Gastrocnemius medialis (tissue), 4 donors: ENCODE results near the gene IQCH. TPM values are rescaled to one million over a fixed set of nuclear protein-coding genes. Genes with fewer than 3 reads are reported as not detected.

Source experiments
- ATAC-seq, 2 donors: fragments of 150-250 bp; one replicate each; pipeline ENCODE4 v1.9.1; 2016
- DNase-seq, 2 donors: peaks; one replicate each; pipeline ENCODE4 v3.0.0-alpha.2; 2019
- H3K27ac ChIP-seq, 4 donors: fragments of 200-600 bp; sonication (generic); 1 replicate in 1 of 4; 2 replicates in 3 of 4; pipeline ENCODE4 v1.5.1; 2016 to 2018; ENCODE audit warnings: mild to moderate bottlenecking in 2 of 4, moderate library complexity in 1 of 4
- H3K27me3 ChIP-seq, 3 donors: fragments of 200-600 bp; sonication (generic) in 2 of 3; 1 replicate in 1 of 3; 2 replicates in 2 of 3; pipeline versions ENCODE4 v1.5.1 to v1.6.0; 2016 to 2019; ENCODE audit warnings: mild to moderate bottlenecking in 1 of 3, moderate library complexity in 1 of 3
- H3K36me3 ChIP-seq, 2 donors: fragments of 200-600 bp; sonication (generic) in 1 of 2; one replicate each; pipeline ENCODE4 v1.5.1; 2017 to 2018
- H3K4me1 ChIP-seq, 2 donors: fragments of 200-600 bp; sonication (generic) in 1 of 2; one replicate each; pipeline ENCODE4 v1.5.1; 2016 to 2017; ENCODE audit warnings: mild to moderate bottlenecking in 2 of 2
- H3K4me3 ChIP-seq, 4 donors: fragments of 200-600 bp; sonication (generic) in 3 of 4; 1 replicate in 1 of 4; 2 replicates in 3 of 4; pipeline ENCODE4 v1.5.1; 2016 to 2019; ENCODE audit warnings: mild to moderate bottlenecking in 2 of 4
- H3K9me3 ChIP-seq, 3 donors: fragments of 200-600 bp; sonication (generic) in 2 of 3; 1 replicate in 1 of 3; 2 replicates in 2 of 3; pipeline ENCODE4 v1.5.1; 2016 to 2019
- CTCF ChIP-seq, 5 experiments: fragments of 450-650 bp in 3 of 5; fragments of 200-600 bp in 2 of 5; sonication (generic) in 2 of 5; IDR thresholded peaks in 4 of 5; conservative IDR thresholded peaks in 1 of 5; 1 replicate in 4 of 5; 2 replicates in 1 of 5; pipeline ENCODE4 v1.5.1; 2016 to 2019; ENCODE audit warnings: antibody characterized with exemption in 5 of 5, mild to moderate bottlenecking in 3 of 5, moderate library complexity in 3 of 5
- POLR2A ChIP-seq, 2 donors: fragments of 450-650 bp; IDR thresholded peaks; one replicate each; pipeline ENCODE4 v1.6.1; 2017; ENCODE audit warnings: antibody characterized with exemption in 2 of 2, mild to moderate bottlenecking in 2 of 2, moderate library complexity in 2 of 2
- in situ Hi-C, 4 donors: fragments of 200-750 bp; cut with MboI; loops; one replicate each; pipeline versions ENCODE4 v1.15.0 to v1.8.0; 2017; ENCODE audit warnings: low sequenced_read_pairs in 4 of 4
- intact Hi-C: fragments of 100-400 bp; cut with DNase I; formaldehyde crosslinking; loops from one replicate; pipeline ENCODE4 v1.15.1; 2023; ENCODE audit warnings: low total_unique reads
- total RNA-seq, 4 donors: library from RNA; depleted of rRNA; stranded (reverse); fragments of >200 nt; gene quantifications; one replicate each; pipeline versions ENCODE4 v1.1.0 to v1.2.3, GENCODE V29; 2016

The IQCH gene
- total RNA-seq, 4 donors from 2014 or later, result 0.07 to 0.65 (median 0.32) TPM

DNA sequence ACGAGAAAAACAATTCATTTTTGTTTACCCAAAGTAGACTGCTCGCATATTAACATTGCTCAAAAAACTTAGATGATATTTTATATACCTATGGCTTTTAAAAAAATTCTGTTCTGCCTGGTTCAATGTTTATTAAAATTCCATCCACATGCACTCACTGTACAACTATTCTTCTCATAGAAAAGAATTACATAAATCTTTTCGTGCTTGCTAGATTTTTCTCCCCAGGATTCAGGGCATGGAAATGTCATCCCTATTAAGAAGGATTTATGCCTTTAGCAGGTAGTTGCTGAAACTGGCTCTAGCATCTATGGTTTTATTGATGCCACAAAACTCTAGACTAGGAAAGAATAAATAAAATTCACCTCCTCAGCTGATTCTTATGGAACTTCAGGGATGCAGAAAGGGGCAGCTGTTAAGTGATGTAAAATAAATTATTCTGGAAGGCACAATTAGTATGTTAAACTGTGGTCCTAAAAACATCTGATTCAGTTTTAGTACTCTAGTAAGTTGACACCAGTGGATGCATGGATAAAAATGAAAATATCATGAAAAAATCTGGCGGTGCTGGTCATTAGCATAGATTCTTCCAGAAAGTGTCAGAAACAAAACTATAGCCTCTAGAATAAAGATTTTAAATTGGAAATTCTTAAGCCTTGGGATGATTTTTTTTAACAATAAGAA lies 41.8 kb upstream of the IQCH start:
- Histone ChIP-seq H3K36me3 (no peaks in the 10 kb centered on the region), H3K9me3 (no peaks in the 10 kb centered on the region), H3K27ac (no peak overlapping the region), H3K4me1 (peaks cover 8 to 14% of the 10 kb centered on the region in 2 donors), H3K4me3 (no peak overlapping the region), H3K27me3 (no peaks in the 10 kb centered on the region)
- TF ChIP-seq POLR2A (IDR thresholded peaks at IDR 0.05), result no peak
- no peak for TF ChIP-seq CTCF (IDR thresholded peaks at IDR 0.05 in 4 of 5, conservative IDR thresholded peaks at IDR 0.05 in 1 of 5)
- intact Hi-C loops, result no loop called here
- DNase-seq (no peak), ATAC-seq (no peak)
- in situ Hi-C loops, result no loop called here

- DNase-seq (no peak), ATAC-seq (no peak)
- Histone ChIP-seq H3K4me1 (peaks cover 0 to 2% of the 10 kb centered on the region in 2 donors), H3K27me3 (no peaks in the 10 kb centered on the region), H3K4me3 (no peak overlapping the region), H3K9me3 (no peaks in the 10 kb centered on the region), H3K36me3 (no peaks in the 10 kb centered on the region), H3K27ac (no peak overlapping the region)
- TF ChIP-seq CTCF (IDR thresholded peaks at IDR 0.05 in 4 of 5, conservative IDR thresholded peaks at IDR 0.05 in 1 of 5), result no peak
- TF ChIP-seq POLR2A (IDR thresholded peaks at IDR 0.05), result no peak
- intact Hi-C loops (no loop called here), in situ Hi-C loops (no loop called here)
Measured at GRCh38 chr15:67215102-67215501, 39.5 kb upstream of the IQCH start.

DNA sequence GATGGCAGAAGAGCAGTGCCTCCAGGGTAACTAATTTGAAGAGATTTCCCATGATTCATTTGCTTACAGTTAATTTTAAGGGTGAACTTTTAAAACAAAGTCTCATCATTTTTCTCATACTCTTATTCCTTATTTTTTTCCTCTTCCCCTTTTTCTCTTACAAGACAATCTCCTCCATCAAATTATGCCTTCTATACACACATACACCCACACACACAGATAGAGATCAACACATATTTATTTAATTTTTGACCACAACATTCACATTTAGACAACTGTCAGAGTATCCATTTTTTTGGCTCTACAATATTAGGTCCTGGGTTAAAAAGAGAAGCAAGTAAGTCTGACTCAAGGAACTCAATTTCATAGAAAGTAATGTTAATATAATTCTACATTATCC lies 37.7 kb upstream of the IQCH start:
- in situ Hi-C loops, result no loop called here
- Histone ChIP-seq H3K27ac (no peak overlapping the region), H3K4me1 (peaks cover 5 to 10% of the 10 kb centered on the region in 2 donors), H3K4me3 (no peak overlapping the region), H3K27me3 (no peaks in the 10 kb centered on the region), H3K36me3 (no peaks in the 10 kb centered on the region), H3K9me3 (no peaks in the 10 kb centered on the region)
- intact Hi-C loops, result no loop called here
- DNase-seq (no peak), ATAC-seq (no peak)
- TF ChIP-seq CTCF (IDR thresholded peaks at IDR 0.05 in 4 of 5, conservative IDR thresholded peaks at IDR 0.05 in 1 of 5), result no peak

GRCh38 chr15:67218428-67218827 lies 36.2 kb upstream of the IQCH start:
- no peak overlapping the region for H3K27ac ChIP-seq
- no peaks in the 10 kb centered on the region for H3K9me3 ChIP-seq

More at GRCh38 chr15:67218428-67218827, 36.2 kb upstream of the IQCH start:
- H3K27me3 ChIP-seq, result no peaks in the 10 kb centered on the region
- in situ Hi-C loops, result no loop called here
- no peak for TF ChIP-seq POLR2A (IDR thresholded peaks at IDR 0.05)
- no peak for TF ChIP-seq CTCF (IDR thresholded peaks at IDR 0.05 in 4 of 5, conservative IDR thresholded peaks at IDR 0.05 in 1 of 5)
- no peaks in the 10 kb centered on the region for H3K36me3 ChIP-seq
- H3K4me1 ChIP-seq, result peaks cover 5 to 10% of the 10 kb centered on the region in 2 donors
- H3K4me3 ChIP-seq, result no peak overlapping the region
- DNase-seq, result no peak
- intact Hi-C loops, result no loop called here
- ATAC-seq, result no peak
